Myocyte (in vitro differentiated cells): ENCODE results near the gene SPDYE9. TPM values are rescaled to one million over a fixed set of nuclear protein-coding genes. Genes with fewer than 3 reads are reported as not detected.
"Not testable (repeated sequence)": the region's sequence is repeated elsewhere in the genome, so short reads cannot be mapped to it uniquely, and the experiment has no call there.

Experiments used
- DNase-seq: peaks from one replicate; pipeline ENCODE4 v3.0.0-alpha.2; 2012; ENCODE audit warnings: low read depth
- polyA plus RNA-seq: library from polyadenylated mRNA; unstranded; fragments of >200 nt; gene quantifications from one replicate; pipeline ENCODE4 v1.2.1, GENCODE V29; 2012; ENCODE audit warnings: missing spikeins
- total RNA-seq: library from RNA; depleted of rRNA; stranded (reverse); fragments of >200 nt; gene quantifications from 2 replicates; pipeline ENCODE4 v1.2.3, GENCODE V29; 2014

Gene SPDYE9
- 0.08 and 0.26 TPM in 2 replicates for total RNA-seq
- polyA plus RNA-seq: 0.67 TPM

- DNase-seq: not testable (repeated sequence)
Observed at GRCh38 chr7:73085938-73086337, at the start of gene SPDYE9. Gene SPDYE9, minus strand, starts transcription at chr7:73086038. Its CDS starts 1,800 bp downstream, at chr7:73084238.

GRCh38 chr7:73134866-73135265, 49.0 kb upstream of the SPDYE9 start:
- DNase-seq: not testable (repeated sequence)

- DNase-seq: not testable (repeated sequence)
Observed at GRCh38 chr7:73132651-73133217, 46.9 kb upstream of the SPDYE9 start.

- not testable (repeated sequence) for DNase-seq
Observed at GRCh38 chr7:73130612-73131011, 44.8 kb upstream of the SPDYE9 start.

- not testable (repeated sequence) for DNase-seq
Observed at GRCh38 chr7:73124126-73124525, 38.3 kb upstream of the SPDYE9 start.

- not testable (repeated sequence) for DNase-seq
Observed at GRCh38 chr7:73122778-73123447, 37.1 kb upstream of the SPDYE9 start.

GRCh38 chr7:73118155-73118554, 32.3 kb upstream of the SPDYE9 start:
- DNase-seq: not testable (repeated sequence)

GRCh38 chr7:73057811-73058210, 28.0 kb downstream of the SPDYE9 start, which contains the start of gene SPDYE11:
Gene SPDYE11, minus strand, starts transcription at chr7:73057911. Its CDS starts 1,800 bp downstream, at chr7:73056111.
- DNase-seq: not testable (repeated sequence)

- DNase-seq: not testable (repeated sequence)
Observed at GRCh38 chr7:73029666-73030065, 56.2 kb downstream of the SPDYE9 start, which contains the start of gene SPDYE8. Gene SPDYE8, minus strand, starts transcription at chr7:73029766. Its CDS starts 1,800 bp downstream, at chr7:73027966.

Other genes starting within 250 kb of the SPDYE9 start
- 7.0 and 8.1 TPM in 2 replicates for gene POM121, start 160.9 kb downstream of the SPDYE9 start, total RNA-seq
- not detected in 2 replicates for gene TRIM74, start 116.6 kb downstream of the SPDYE9 start, total RNA-seq
- not detected in 2 replicates for gene SPDYE8, start 56.3 kb downstream of the SPDYE9 start, total RNA-seq
- 0.08 and 0.26 TPM in 2 replicates for gene SPDYE11, start 28.1 kb downstream of the SPDYE9 start, total RNA-seq
- gene NSUN5, start 222.8 kb upstream of the SPDYE9 start, total RNA-seq: 36.5 and 46.3 TPM in 2 replicates
- gene TRIM50, start 242.0 kb upstream of the SPDYE9 start, total RNA-seq: not detected in 2 replicates
- 0.11 TPM in 1 of 2 replicates, not detected in the other for gene FKBP6, start 242.1 kb upstream of the SPDYE9 start, total RNA-seq